ENCODE results near the gene SLC7A1. TPM values are rescaled to one million over a fixed set of nuclear protein-coding genes. Genes with fewer than 3 reads are reported as not detected.

Gene SLC7A1
- total RNA-seq, 4 donors from 2014 or later: 1.6 to 4.6 (median 3.7) TPM

GRCh38 chr13:29508130-29508875 is 87.2 kb downstream of the SLC7A1 start:
- peak; percentile 80 to 95 for ATAC-seq

DNA sequence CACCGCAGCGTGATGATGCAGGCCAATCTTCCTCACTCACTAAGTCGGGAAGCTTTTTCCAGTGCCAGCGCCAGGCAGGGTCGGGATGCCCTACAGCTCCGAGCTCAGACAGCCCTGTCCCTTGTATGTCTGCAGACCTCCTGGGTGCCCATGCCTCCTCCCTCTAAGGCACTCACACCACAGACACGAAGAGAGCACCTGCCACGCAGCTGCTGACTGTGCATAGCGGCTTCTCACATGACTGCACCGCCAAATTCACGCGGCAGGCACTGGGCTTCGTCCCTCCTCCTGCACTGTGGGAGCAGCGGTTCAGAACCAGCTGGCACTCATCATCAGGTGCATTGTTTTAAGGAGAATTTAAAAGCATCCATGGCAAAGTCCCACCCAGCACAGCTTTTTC is 88.1 kb downstream of the SLC7A1 start:
- Histone ChIP-seq H3K27me3 (peaks cover 17 to 47% (median 27%) of the 10 kb centered on the region in 3 donors), H3K4me3 (no peak overlapping the region), H3K4me1 (peaks cover 0 to 3% of the 10 kb centered on the region in 2 donors), H3K36me3 (no peaks in the 10 kb centered on the region), H3K27ac (no peak overlapping the region), H3K9me3 (no peaks in the 10 kb centered on the region)
- TF ChIP-seq POLR2A (IDR thresholded peaks at IDR 0.05): no peak
- TF ChIP-seq CTCF (IDR thresholded peaks at IDR 0.05 in 4 of 5, conservative IDR thresholded peaks at IDR 0.05 in 1 of 5): no peak
- DNase-seq (no peak), ATAC-seq (no peak)
- intact Hi-C loops (cut with DNase I; ENCODE audit: low total_unique reads): loop anchor here (5.0 kb wide), 1 partner anchor 200 kb away; no protein-coding TSS in a partner anchor
- in situ Hi-C loops (cut with MboI; ENCODE audit: low sequenced_read_pairs in 4 of 4): loop anchor here in 2 of 4 donors (5.0 kb wide), 1 partner anchor 610 kb away; no protein-coding TSS in a partner anchor

More at GRCh38 chr13:29508130-29508875, 87.2 kb downstream of the SLC7A1 start:
- Histone ChIP-seq H3K27me3 (peaks cover 16 to 38% (median 18%) of the 10 kb centered on the region in 3 donors), H3K4me3 (no peak overlapping the region), H3K27ac (no peak overlapping the region), H3K4me1 (peaks cover 0 to 3% of the 10 kb centered on the region in 2 donors), H3K36me3 (no peaks in the 10 kb centered on the region), H3K9me3 (no peaks in the 10 kb centered on the region)
- intact Hi-C loops (cut with DNase I; ENCODE audit: low total_unique reads): loop anchor here (1.0 to 5.0 kb wide), 2 partner anchors 199 to 607 kb away; no protein-coding TSS in a partner anchor
- DNase-seq: peak; percentile 54 to 73
- in situ Hi-C loops (cut with MboI; ENCODE audit: low sequenced_read_pairs in 4 of 4): loop anchor here in 2 of 4 donors (5.0 kb wide), 1 partner anchor 609 kb away; no protein-coding TSS in a partner anchor
- TF ChIP-seq POLR2A (IDR thresholded peaks at IDR 0.05) (no peak), CTCF (IDR thresholded peaks at IDR 0.05 in 4 of 5, conservative IDR thresholded peaks at IDR 0.05 in 1 of 5) (peak; percentile 77 to 97 (median 88))

GRCh38 chr13:29505950-29506349 is 89.5 kb downstream of the SLC7A1 start:
- peaks cover 22 to 51% (median 30%) of the 10 kb centered on the region in 3 donors for H3K27me3 ChIP-seq
- H3K27ac ChIP-seq: no peak overlapping the region
- no peak for TF ChIP-seq CTCF (IDR thresholded peaks at IDR 0.05 in 4 of 5, conservative IDR thresholded peaks at IDR 0.05 in 1 of 5)
- TF ChIP-seq POLR2A (IDR thresholded peaks at IDR 0.05): no peak
- ATAC-seq: no peak
- no peak for DNase-seq
- intact Hi-C loops (cut with DNase I; ENCODE audit: low total_unique reads): loop anchor here (5.0 kb wide), 1 partner anchor 201 kb away; no protein-coding TSS in a partner anchor
- H3K9me3 ChIP-seq: no peaks in the 10 kb centered on the region
- H3K4me1 ChIP-seq: peaks cover 0 to 3% of the 10 kb centered on the region in 2 donors
- in situ Hi-C loops (cut with MboI; ENCODE audit: low sequenced_read_pairs in 4 of 4): loop anchor here in 2 of 4 donors (5.0 kb wide), 1 partner anchor 611 kb away; no protein-coding TSS in a partner anchor
- no peak overlapping the region for H3K4me3 ChIP-seq
- no peaks in the 10 kb centered on the region for H3K36me3 ChIP-seq

DNA sequence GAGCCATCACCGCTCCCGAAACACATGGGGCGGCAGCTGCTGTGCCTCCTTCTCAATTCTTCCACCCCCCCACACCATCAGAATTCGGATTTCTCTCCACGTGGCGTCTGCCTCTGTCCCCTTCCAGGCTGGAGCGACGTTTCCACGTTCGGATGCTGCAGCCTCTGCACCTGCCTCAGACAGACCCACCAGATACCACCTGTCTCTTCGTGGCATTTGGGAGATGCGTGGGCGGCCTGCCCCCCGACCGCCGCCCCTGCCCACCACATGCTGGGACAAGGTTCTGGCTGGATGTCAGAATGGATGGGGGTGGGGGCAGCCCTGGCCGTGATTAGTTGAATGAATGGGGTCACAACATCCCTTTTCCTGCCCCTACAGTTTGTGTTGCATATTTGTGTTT is 90.0 kb downstream of the SLC7A1 start:
- in situ Hi-C loops (cut with MboI; ENCODE audit: low sequenced_read_pairs in 4 of 4): loop anchor here in 2 of 4 donors (5.0 kb wide), 1 partner anchor 612 kb away; no protein-coding TSS in a partner anchor
- Histone ChIP-seq H3K9me3 (no peaks in the 10 kb centered on the region), H3K4me3 (no peak overlapping the region), H3K36me3 (no peaks in the 10 kb centered on the region), H3K27me3 (peaks cover 22 to 51% (median 30%) of the 10 kb centered on the region in 3 donors), H3K27ac (no peak overlapping the region), H3K4me1 (peaks cover 0 to 3% of the 10 kb centered on the region in 2 donors)
- intact Hi-C loops (cut with DNase I; ENCODE audit: low total_unique reads): loop anchor here (5.0 kb wide), 1 partner anchor 202 kb away; no protein-coding TSS in a partner anchor
- no peak for DNase-seq
- ATAC-seq: no peak
- TF ChIP-seq CTCF (IDR thresholded peaks at IDR 0.05 in 4 of 5, conservative IDR thresholded peaks at IDR 0.05 in 1 of 5): no peak
- TF ChIP-seq POLR2A (IDR thresholded peaks at IDR 0.05): no peak
